ENCODE results near the gene TNXB. TPM values are rescaled to one million over a fixed set of nuclear protein-coding genes. Genes with fewer than 3 reads are reported as not detected.

TNXB gene
- total and polyA plus RNA-seq, 2 of the 4 experiments (the other 2 are of a cell fraction): 0.05 TPM; not detected in 1

GRCh38 chr6:32151181-32151862 lies 42.2 kb upstream of the TNXB start:
- in situ Hi-C loops (cut with MboI; ENCODE audit: low sequenced_read_pairs) (no loop called here), intact Hi-C loops (cut with micrococcal nuclease) (loop anchor here (5.0 to 10.0 kb wide), 2 partner anchors 107 to 249 kb away; partner anchors contain the start of gene ZBTB12), dilution Hi-C loops (cut with HindIII; ENCODE audit: low sequenced_read_pairs, unreplicated experiment) (no loop called here)
- H3K4me2 ChIP-seq (ENCODE audit: low read depth, low read length): peak overlapping the region; percentile 85
- H3K18ac ChIP-seq (ENCODE audit: low read depth, low read length): no peak overlapping the region
- H2BK20ac ChIP-seq (ENCODE audit: low read depth, low read length): no peak overlapping the region; the same call in 1 of the 2 replicates
- peak overlapping the region; percentile 15 for H3K9ac ChIP-seq (ENCODE audit: low read depth, low read length)
- H3K9me1 ChIP-seq (ENCODE audit: insufficient read depth, low read length): 0 out of 2 replicates have a peak, but pooled peaks cover 4% of the 10 kb centered on the region
- H3K23ac ChIP-seq (ENCODE audit: low read depth, low read length): no peak overlapping the region
- TF ChIP-seq USF2 (IDR thresholded peaks at IDR 0.05; ENCODE audit: low read depth, low read length): no peak
- TF ChIP-seq NFE2L2 (IDR thresholded peaks at IDR 0.05; ENCODE audit: low read depth, low read length): no peak
- H3K4ac ChIP-seq (ENCODE audit: low read depth, low read length): no peak overlapping the region; the same call in 1 of the 2 replicates
- peak overlapping the region; percentile 46 for H3K4me3 ChIP-seq (ENCODE audit: insufficient read depth, low read depth, low read length)
- no TSS peak for BruUV-seq (replicated peaks)
- no peak overlapping the region for H4K5ac ChIP-seq (ENCODE audit: low read depth, low read length)
- no peak overlapping the region for H4K8ac ChIP-seq (ENCODE audit: low read depth in 2 of 2, low read length in 2 of 2)
- no peak overlapping the region for H2BK15ac ChIP-seq (ENCODE audit: low read depth, low read length)
- H2BK5ac ChIP-seq (ENCODE audit: low read depth, low read length, poor library complexity, severe bottlenecking): no peak overlapping the region
- WGBS, 2 experiments (ENCODE audit: extremely low coverage in 2 of 2, insufficient read length in 1 of 2): no CpG with 5 or more reads among the region's 8 CpGs
- peaks cover 20% of the 10 kb centered on the region for H3K27me3 ChIP-seq (ENCODE audit: control insufficient read depth, insufficient read depth, low read length)
- H4K91ac ChIP-seq (ENCODE audit: insufficient read depth, low read depth, low read length): no peak overlapping the region
- peaks cover 2% of the 10 kb centered on the region; the same call in 1 of the 2 replicates for H3K36me3 ChIP-seq (ENCODE audit: control insufficient read depth, insufficient read depth, low read length)
- H3K27ac ChIP-seq (ENCODE audit: insufficient read depth, low read length): no peak overlapping the region
- ATAC-seq (ENCODE audit: low read depth) (no peak), DNase-seq (no peak)
- no peaks in the 10 kb centered on the region for H4K20me1 ChIP-seq (ENCODE audit: insufficient read depth, low read length)
- 0 out of 2 replicates have a peak overlapping the region, but pooled peaks have one; percentile 25 for H2AK5ac ChIP-seq (ENCODE audit: low read depth, low read length)
- CTCF ChIA-PET: no interaction called here
- H3K56ac ChIP-seq (ENCODE audit: extremely low read depth, insufficient read depth, low read length): no peak overlapping the region
- H3K79me1 ChIP-seq (ENCODE audit: low read depth in 1 of 2, low read length in 2 of 2): peaks cover 6 to 34% of the 10 kb centered on the region in 2 experiments
- 0 out of 2 replicates have a peak overlapping the region, but pooled peaks have one; percentile 12 for H3K14ac ChIP-seq (replicated peaks; ENCODE audit: low read depth, low read length)
- H2AK9ac ChIP-seq (replicated peaks; ENCODE audit: low read depth, low read length, poor library complexity): peak overlapping the region; percentile 48
- POLR2A ChIA-PET (ENCODE audit: unreplicated experiment): no interaction called here
- peaks cover 2% of the 10 kb centered on the region; the same call in 1 of the 2 replicates for H3K9me3 ChIP-seq (ENCODE audit: control insufficient read depth, insufficient read depth, low read length)
- no peak overlapping the region for H2BK120ac ChIP-seq (ENCODE audit: low read depth, low read length)
- peaks cover 24% of the 10 kb centered on the region for H3K4me1 ChIP-seq (ENCODE audit: control insufficient read depth, insufficient read depth, low read length)
- H2AFZ ChIP-seq (replicated peaks; ENCODE audit: low read length, poor library complexity): peak overlapping the region; percentile 73
